PC-3 (cell line): ENCODE data around the gene CERS6. TPM values are rescaled to one million over a fixed set of nuclear protein-coding genes. Genes with fewer than 3 reads are reported as not detected.

Experiments
- ATAC-seq: fragments of 200-7000 bp; cut with Tn5 transposase; 2 replicates; pipeline ENCODE4 v1.9.1; 2020; ENCODE audit warnings: mild to moderate bottlenecking, moderate library complexity
- BruUV-seq: library from RNA; stranded (reverse); fragments of 400-500 nt; replicated peaks from 2 replicates; lab custom pipeline; 2021; lab: Mats Ljungman, UMichigan
- CTCF ChIA-PET: fragments of 300-600 bp; sonication (Branson Sonifier 250); formaldehyde crosslinking; loops from one replicate; lab custom pipeline; 2022; ENCODE audit warnings: antibody characterized with exemption; lab: Charles Lee
- POLR2A ChIA-PET: fragments of 300-600 bp; sonication (Branson Sonifier 250); formaldehyde crosslinking; loops from one replicate; lab custom pipeline; 2022; ENCODE audit warnings: antibody characterized with exemption; ENCODE audit not compliant: unreplicated experiment; lab: Charles Lee
- DNase-seq: peaks from one replicate; pipeline ENCODE4 v3.0.0-alpha.2; 2015
- H2AFZ ChIP-seq: fragments of 300-600 bp; sonication (generic); 2 replicates; pipeline ENCODE4 v1.6.0; 2016; ENCODE audit warnings: antibody characterized with exemption, low read length
- H3F3A ChIP-seq: fragments of 300-600 bp; sonication (generic); one replicate; pipeline ENCODE4 v1.6.0; 2017; ENCODE audit warnings: antibody characterized with exemption, low read length, control low read depth, mild to moderate bottlenecking; ENCODE audit not compliant: unreplicated experiment
- H3K27ac ChIP-seq: fragments of 300-600 bp; sonication (generic); 2 replicates; pipeline ENCODE4 v1.5.1; 2016; ENCODE audit warnings: mild to moderate bottlenecking, low read length
- H3K27me3 ChIP-seq: fragments of 300-600 bp; sonication (generic); 2 replicates; pipeline ENCODE4 v1.6.1; 2016; ENCODE audit warnings: low read length, mixed read lengths
- H3K36me3 ChIP-seq: fragments of 300-600 bp; sonication (generic); 2 replicates; pipeline ENCODE4 v1.6.1; 2016; ENCODE audit warnings: low read depth, mixed run types, low read length, mixed read lengths
- H3K4me1 ChIP-seq: fragments of 300-600 bp; sonication (generic); 2 replicates; pipeline ENCODE4 v1.5.1; 2016; ENCODE audit warnings: low read length; ENCODE audit not compliant: insufficient read depth
- H3K4me2 ChIP-seq: fragments of 300-600 bp; sonication (generic); 2 replicates; pipeline ENCODE4 v1.6.0; 2016; ENCODE audit warnings: low read length
- H3K4me3 ChIP-seq: fragments of 300-600 bp; sonication (generic); 2 replicates; pipeline ENCODE4 v1.5.1; 2016; ENCODE audit warnings: mild to moderate bottlenecking, low read length, mixed read lengths
- H3K79me2 ChIP-seq: fragments of 300-600 bp; sonication (generic); 2 replicates; pipeline ENCODE4 v1.6.1; 2017; ENCODE audit warnings: low read length, mixed read lengths
- H3K9ac ChIP-seq: fragments of 300-600 bp; sonication (generic); 2 replicates; pipeline ENCODE4 v1.6.0; 2016; ENCODE audit warnings: mild to moderate bottlenecking, low read length
- H3K9me2 ChIP-seq: fragments of 300-600 bp; sonication (generic); replicated peaks from 2 replicates; pipeline ENCODE4 v1.6.1; 2016; ENCODE audit warnings: mixed run types, low read length, mixed read lengths
- H3K9me3 ChIP-seq: fragments of 300-600 bp; sonication (generic); 2 replicates; pipeline ENCODE4 v1.6.1; 2016; ENCODE audit warnings: low read length, mixed read lengths
- H4K20me1 ChIP-seq: fragments of 300-600 bp; sonication (generic); 2 replicates; pipeline ENCODE4 v1.6.1; 2016; ENCODE audit warnings: low read length, mixed read lengths
- CTCF ChIP-seq: fragments of 300-600 bp; sonication (generic); conservative IDR thresholded peaks from 2 replicates; pipeline ENCODE4 v1.5.1; 2017; ENCODE audit warnings: antibody characterized with exemption, low read depth, mild to moderate bottlenecking, low read length
- EZH2 ChIP-seq: fragments of 300-600 bp; sonication (generic); IDR thresholded peaks from one replicate; pipeline ENCODE4 v1.6.1; 2017; ENCODE audit warnings: antibody characterized with exemption, mild to moderate bottlenecking, low read length; ENCODE audit not compliant: unreplicated experiment
- EZH2phosphoT487 ChIP-seq: fragments of 300-600 bp; sonication (generic); IDR thresholded peaks from 2 replicates; pipeline ENCODE4 v1.6.1; 2018; ENCODE audit warnings: mild to moderate bottlenecking, antibody characterized with exemption, low read length, borderline replicate concordance
- intact Hi-C: fragments of 100-400 bp; cut with micrococcal nuclease; formaldehyde crosslinking; loops from 2 replicates; pipeline ENCODE4 v1.9.0; 2023
- total RNA-seq: library from RNA; depleted of rRNA; stranded (reverse); fragments of >200 nt; gene quantifications from 2 replicates; pipeline ENCODE4 v1.2.3, GENCODE V29; 2014

CERS6 gene
- total RNA-seq, 1 experiment from 2014 or later: 24.2 TPM

GRCh38 chr2:168797286-168797655 is 341.2 kb downstream of the CERS6 start:
- DNase-seq (no peak), ATAC-seq (no peak)
- intact Hi-C loops: no loop called here
- H3K9me3 ChIP-seq: no peaks in the 10 kb centered on the region
- TF ChIP-seq EZH2 (no peak), EZH2phosphoT487 (no peak)
- no peaks in the 10 kb centered on the region for H3F3A ChIP-seq
- no peaks in the 10 kb centered on the region for H3K79me2 ChIP-seq
- H3K36me3 ChIP-seq: no peaks in the 10 kb centered on the region
- no peak overlapping the region for H3K9ac ChIP-seq
- H3K27me3 ChIP-seq: no peaks in the 10 kb centered on the region
- H2AFZ ChIP-seq: no peak overlapping the region
- no peak overlapping the region for H3K27ac ChIP-seq
- H3K4me1 ChIP-seq: peaks cover 4% of the 10 kb centered on the region; the same call in 1 of the 2 replicates
- H4K20me1 ChIP-seq: no peaks in the 10 kb centered on the region
- no TSS peak for BruUV-seq
- no peaks in the 10 kb centered on the region for H3K9me2 ChIP-seq
- ChIA-PET POLR2A (no interaction called here), CTCF (no interaction called here)
- no peak overlapping the region for H3K4me2 ChIP-seq
- no peak overlapping the region for H3K4me3 ChIP-seq

GRCh38 chr2:168798076-168798887 is 342.2 kb downstream of the CERS6 start:
- Histone ChIP-seq H3K9me3 (no peaks in the 10 kb centered on the region), H3K4me1 (peaks cover 14% of the 10 kb centered on the region; the same call in 1 of the 2 replicates), H3K4me3 (no peak overlapping the region), H3F3A (no peaks in the 10 kb centered on the region), H2AFZ (no peak overlapping the region), H4K20me1 (no peaks in the 10 kb centered on the region), H3K9me2 (no peaks in the 10 kb centered on the region), H3K27ac (no peak overlapping the region), H3K27me3 (no peaks in the 10 kb centered on the region), H3K4me2 (no peak overlapping the region), H3K79me2 (no peaks in the 10 kb centered on the region), H3K36me3 (no peaks in the 10 kb centered on the region), H3K9ac (no peak overlapping the region)
- POLR2A ChIA-PET: no interaction called here
- ATAC-seq (no peak), DNase-seq (no peak)
- intact Hi-C loops: no loop called here
- no TSS peak for BruUV-seq
- no peak for TF ChIP-seq EZH2
- no peak for TF ChIP-seq CTCF
- CTCF ChIA-PET: no interaction called here

- H3K79me2 ChIP-seq: no peaks in the 10 kb centered on the region
- H3K9me3 ChIP-seq: no peaks in the 10 kb centered on the region
- no peaks in the 10 kb centered on the region for H3K36me3 ChIP-seq
- H2AFZ ChIP-seq: no peak overlapping the region
- CTCF ChIA-PET: no interaction called here
- BruUV-seq: no TSS peak
- H3K4me2 ChIP-seq: no peak overlapping the region
- no peaks in the 10 kb centered on the region for H3F3A ChIP-seq
- H3K4me1 ChIP-seq: peaks cover 19% of the 10 kb centered on the region; the same call in 1 of the 2 replicates
- H4K20me1 ChIP-seq: no peaks in the 10 kb centered on the region
- ATAC-seq (no peak), DNase-seq (no peak)
- H3K4me3 ChIP-seq: no peak overlapping the region
- H3K27me3 ChIP-seq: no peaks in the 10 kb centered on the region
- no peak overlapping the region for H3K9ac ChIP-seq
- intact Hi-C loops: no loop called here
- H3K9me2 ChIP-seq: no peaks in the 10 kb centered on the region
- POLR2A ChIA-PET: interaction anchor here (0.5 kb wide), 1 partner anchor 81 kb away, joined by 3 read pairs; no protein-coding TSS in a partner anchor
- no peak overlapping the region for H3K27ac ChIP-seq
- TF ChIP-seq EZH2phosphoT487 (no peak), CTCF (no peak), EZH2 (no peak)
These were observed 342.9 kb downstream of the CERS6 start for GRCh38 chr2:168798888-168799410.
